HepG2 (cell line): Measurements from ENCODE around the gene ERMARD. TPM values are rescaled to one million over a fixed set of nuclear protein-coding genes. Genes with fewer than 3 reads are reported as not detected.

Source experiments
- ARID2 ChIP-seq: sonication (generic); formaldehyde crosslinking; IDR thresholded peaks from 2 replicates; pipeline ENCODE4 v1.8.1; 2022; ENCODE audit warnings: mild to moderate bottlenecking, missing genetic modification reagents, borderline replicate concordance
- EED ChIP-seq: sonication (generic); formaldehyde crosslinking; IDR thresholded peaks from 2 replicates; pipeline ENCODE4 v1.5.0; 2020; ENCODE audit warnings: mild to moderate bottlenecking, missing genetic modification reagents
- ERF ChIP-seq: IDR thresholded peaks from 2 replicates; pipeline ENCODE4 v1.6.1; 2018; ENCODE audit warnings: missing biosample characterization, missing genetic modification reagents
- GATA4 ChIP-seq: sonication (generic); IDR thresholded peaks from 2 replicates; pipeline ENCODE4 v1.6.1; 2016; ENCODE audit warnings: antibody characterized with exemption, low read depth, borderline replicate concordance
- GFI1 ChIP-seq: sonication (generic); formaldehyde crosslinking; IDR thresholded peaks from 2 replicates; pipeline ENCODE4 v1.5.0; 2020; ENCODE audit warnings: missing genetic modification reagents, mild to moderate bottlenecking, borderline replicate concordance
- HOXA3 ChIP-seq: sonication (generic); formaldehyde crosslinking; IDR thresholded peaks from 2 replicates; pipeline ENCODE4 v1.5.0; 2020; ENCODE audit warnings: missing genetic modification reagents
- MAFF ChIP-seq: IDR thresholded peaks from 2 replicates; pipeline ENCODE4 v1.6.1; 2011; ENCODE audit warnings: low read depth, low read length, improper control_type of control experiment
- POLR2G ChIP-seq: fragments of 200-400 bp; formaldehyde crosslinking; IDR thresholded peaks from 2 replicates; pipeline ENCODE4 v1.6.1; 2018; ENCODE audit warnings: mild to moderate bottlenecking, low read depth, low read length, moderate library complexity
- ZFP62 ChIP-seq: sonication (generic); formaldehyde crosslinking; IDR thresholded peaks from 2 replicates; pipeline ENCODE4 v1.4.0; 2020; ENCODE audit warnings: missing genetic modification reagents
- ZIK1 ChIP-seq: sonication (generic); formaldehyde crosslinking; IDR thresholded peaks from 2 replicates; pipeline ENCODE4 v1.5.0; 2020; ENCODE audit warnings: mild to moderate bottlenecking, low read depth, missing genetic modification reagents, borderline replicate concordance
- ZNF720 ChIP-seq: sonication (generic); formaldehyde crosslinking; IDR thresholded peaks from 2 replicates; pipeline ENCODE4 v1.4.0; 2020; ENCODE audit warnings: missing genetic modification reagents
- ZNF749 ChIP-seq: sonication (generic); formaldehyde crosslinking; IDR thresholded peaks from 2 replicates; pipeline ENCODE4 v1.8.0; 2022; ENCODE audit warnings: mild to moderate bottlenecking, missing genetic modification reagents, moderate library complexity, borderline replicate concordance
- ZSCAN31 ChIP-seq: sonication (generic); formaldehyde crosslinking; IDR thresholded peaks from 2 replicates; pipeline ENCODE4 v1.5.0; 2020; ENCODE audit warnings: low read depth, mild to moderate bottlenecking, missing genetic modification reagents
- polyA plus RNA-seq, 8 experiments: library from polyadenylated mRNA; depleted of rRNA in 3 of 8; stranded (reverse) in 7 of 8; unstranded in 1 of 8; fragments of >200 nt; fragmentation: Illumina TruSeq in 4 of 8; extraction: Trizol in 4 of 8; gene quantifications; 2 replicates each; pipeline versions ENCODE4 v1.2.1 to v1.2.3, GENCODE V29; 2011 to 2016; ENCODE audit warnings: low read depth in 4 of 8, missing spikeins in 1 of 8, mixed read lengths in 1 of 8; ENCODE audit not compliant: insufficient read depth in 1 of 8
- total RNA-seq, 5 experiments: library from RNA; depleted of rRNA; stranded (reverse); fragments of >200 nt; fragmentation: Illumina TruSeq; extraction: Trizol; gene quantifications; 2 replicates each; pipeline ENCODE4 v1.2.3, GENCODE V29; 2016; ENCODE audit warnings: low read depth in 1 of 5
- TF ChIP-seq, protein P1 (sequence below): sonication (generic); formaldehyde crosslinking; IDR thresholded peaks from 2 replicates; pipeline ENCODE4 v1.4.0; 2020; ENCODE audit warnings: missing genetic modification reagents
- TF ChIP-seq, protein P2 (sequence below): IDR thresholded peaks from 2 replicates; pipeline ENCODE4 v1.6.1; 2016; ENCODE audit warnings: missing biosample characterization, missing genetic modification reagents, low read depth
- TF ChIP-seq, protein P3 (sequence below): IDR thresholded peaks from 2 replicates; pipeline ENCODE4 v1.6.1; 2016; ENCODE audit warnings: low read depth, missing genetic modification reagents, missing compliant biosample characterization
- TF ChIP-seq, protein P4 (sequence below): sonication (generic); formaldehyde crosslinking; IDR thresholded peaks from 2 replicates; pipeline ENCODE4 v1.4.0; 2020; ENCODE audit warnings: mild to moderate bottlenecking, missing genetic modification reagents
- TF ChIP-seq, protein P5 (sequence below): sonication (generic); IDR thresholded peaks from 2 replicates; pipeline ENCODE4 v1.6.1; 2016; ENCODE audit warnings: low read depth, borderline replicate concordance
- TF ChIP-seq, protein P6 (sequence below): sonication (generic); formaldehyde crosslinking; IDR thresholded peaks from 2 replicates; pipeline ENCODE4 v1.5.0; 2020; ENCODE audit warnings: missing genetic modification reagents

The ERMARD gene
- total and polyA plus RNA-seq, 2 of the 13 experiments (the other 11 are each of a cell fraction or from before 2014, with no cell fraction given), result 8.8 to 10.7 TPM

DNA sequence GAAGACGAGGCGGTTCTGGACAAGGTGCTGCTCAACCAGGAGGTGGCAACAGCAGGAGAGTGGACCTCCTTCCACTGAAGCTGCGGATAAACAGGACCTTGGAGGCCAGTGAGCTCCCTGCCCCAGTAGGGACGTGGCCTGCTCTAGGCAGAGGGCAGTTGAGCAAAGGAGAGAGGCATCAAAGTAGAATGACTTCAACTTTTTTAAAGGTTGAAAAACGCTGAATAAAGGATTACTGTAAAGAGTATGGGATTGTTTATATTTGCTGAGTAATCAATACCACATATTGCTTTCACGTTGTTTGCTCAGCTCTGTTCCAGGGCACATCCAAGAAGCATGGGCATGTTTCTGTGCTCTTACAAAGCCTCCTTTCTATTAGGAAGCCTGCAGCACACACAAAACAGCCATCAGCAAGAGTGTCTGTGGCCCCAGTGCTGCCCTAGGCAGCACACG, 48.1 kb downstream of the ERMARD start (continued):
- TF ChIP-seq, protein P1, sequence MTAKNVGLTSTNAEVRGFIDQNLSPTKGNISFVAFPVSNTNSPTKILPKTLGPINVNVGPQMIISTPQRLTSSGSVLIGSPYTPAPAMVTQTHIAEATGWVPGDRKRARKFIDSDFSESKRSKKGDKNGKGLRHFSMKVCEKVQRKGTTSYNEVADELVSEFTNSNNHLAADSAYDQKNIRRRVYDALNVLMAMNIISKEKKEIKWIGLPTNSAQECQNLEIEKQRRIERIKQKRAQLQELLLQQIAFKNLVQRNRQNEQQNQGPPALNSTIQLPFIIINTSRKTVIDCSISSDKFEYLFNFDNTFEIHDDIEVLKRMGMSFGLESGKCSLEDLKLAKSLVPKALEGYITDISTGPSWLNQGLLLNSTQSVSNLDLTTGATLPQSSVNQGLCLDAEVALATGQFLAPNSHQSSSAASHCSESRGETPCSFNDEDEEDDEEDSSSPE, result no peak
- TF ChIP-seq ERF (CRISPR knock-in tag), result peak; percentile 62
- TF ChIP-seq ARID2 (CRISPR knock-in tag), result no peak
- TF ChIP-seq POLR2G, result peak; percentile 93
- TF ChIP-seq, protein P2, sequence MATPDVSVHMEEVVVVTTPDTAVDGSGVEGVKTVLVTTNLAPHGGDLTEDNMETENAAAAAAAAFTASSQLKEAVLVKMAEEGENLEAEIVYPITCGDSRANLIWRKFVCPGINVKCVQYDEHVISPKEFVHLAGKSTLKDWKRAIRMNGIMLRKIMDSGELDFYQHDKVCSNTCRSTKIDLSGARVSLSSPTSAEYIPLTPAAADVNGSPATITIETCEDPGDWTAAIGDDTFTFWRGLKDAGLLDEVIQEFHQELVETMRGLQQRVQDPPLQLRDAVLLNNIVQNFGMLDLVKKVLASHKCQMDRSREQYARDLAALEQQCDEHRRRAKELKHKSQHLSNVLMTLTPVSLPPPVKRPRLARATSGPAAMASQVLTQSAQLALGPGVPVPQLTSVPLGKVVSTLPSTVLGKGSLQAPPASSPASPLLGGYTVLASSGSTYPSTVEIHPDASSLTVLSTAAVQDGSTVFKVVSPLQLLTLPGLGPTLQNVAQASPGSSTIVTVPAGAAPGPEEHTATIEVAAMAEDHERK (CRISPR knock-in tag), result no peak
- peak; percentile 72 for TF ChIP-seq GFI1
- no peak for TF ChIP-seq ZFP62 (CRISPR knock-in tag)
- TF ChIP-seq MAFF, result peak; percentile 100
- TF ChIP-seq ZIK1, result no peak
- no peak for TF ChIP-seq ZNF749
- no peak for TF ChIP-seq EED (CRISPR knock-in tag)
- TF ChIP-seq, protein P3, sequence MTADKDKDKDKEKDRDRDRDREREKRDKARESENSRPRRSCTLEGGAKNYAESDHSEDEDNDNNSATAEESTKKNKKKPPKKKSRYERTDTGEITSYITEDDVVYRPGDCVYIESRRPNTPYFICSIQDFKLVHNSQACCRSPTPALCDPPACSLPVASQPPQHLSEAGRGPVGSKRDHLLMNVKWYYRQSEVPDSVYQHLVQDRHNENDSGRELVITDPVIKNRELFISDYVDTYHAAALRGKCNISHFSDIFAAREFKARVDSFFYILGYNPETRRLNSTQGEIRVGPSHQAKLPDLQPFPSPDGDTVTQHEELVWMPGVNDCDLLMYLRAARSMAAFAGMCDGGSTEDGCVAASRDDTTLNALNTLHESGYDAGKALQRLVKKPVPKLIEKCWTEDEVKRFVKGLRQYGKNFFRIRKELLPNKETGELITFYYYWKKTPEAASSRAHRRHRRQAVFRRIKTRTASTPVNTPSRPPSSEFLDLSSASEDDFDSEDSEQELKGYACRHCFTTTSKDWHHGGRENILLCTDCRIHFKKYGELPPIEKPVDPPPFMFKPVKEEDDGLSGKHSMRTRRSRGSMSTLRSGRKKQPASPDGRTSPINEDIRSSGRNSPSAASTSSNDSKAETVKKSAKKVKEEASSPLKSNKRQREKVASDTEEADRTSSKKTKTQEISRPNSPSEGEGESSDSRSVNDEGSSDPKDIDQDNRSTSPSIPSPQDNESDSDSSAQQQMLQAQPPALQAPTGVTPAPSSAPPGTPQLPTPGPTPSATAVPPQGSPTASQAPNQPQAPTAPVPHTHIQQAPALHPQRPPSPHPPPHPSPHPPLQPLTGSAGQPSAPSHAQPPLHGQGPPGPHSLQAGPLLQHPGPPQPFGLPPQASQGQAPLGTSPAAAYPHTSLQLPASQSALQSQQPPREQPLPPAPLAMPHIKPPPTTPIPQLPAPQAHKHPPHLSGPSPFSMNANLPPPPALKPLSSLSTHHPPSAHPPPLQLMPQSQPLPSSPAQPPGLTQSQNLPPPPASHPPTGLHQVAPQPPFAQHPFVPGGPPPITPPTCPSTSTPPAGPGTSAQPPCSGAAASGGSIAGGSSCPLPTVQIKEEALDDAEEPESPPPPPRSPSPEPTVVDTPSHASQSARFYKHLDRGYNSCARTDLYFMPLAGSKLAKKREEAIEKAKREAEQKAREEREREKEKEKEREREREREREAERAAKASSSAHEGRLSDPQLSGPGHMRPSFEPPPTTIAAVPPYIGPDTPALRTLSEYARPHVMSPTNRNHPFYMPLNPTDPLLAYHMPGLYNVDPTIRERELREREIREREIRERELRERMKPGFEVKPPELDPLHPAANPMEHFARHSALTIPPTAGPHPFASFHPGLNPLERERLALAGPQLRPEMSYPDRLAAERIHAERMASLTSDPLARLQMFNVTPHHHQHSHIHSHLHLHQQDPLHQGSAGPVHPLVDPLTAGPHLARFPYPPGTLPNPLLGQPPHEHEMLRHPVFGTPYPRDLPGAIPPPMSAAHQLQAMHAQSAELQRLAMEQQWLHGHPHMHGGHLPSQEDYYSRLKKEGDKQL (CRISPR knock-in tag), result peak; percentile 88
- TF ChIP-seq HOXA3 (CRISPR knock-in tag), result peak; percentile 60
- TF ChIP-seq ZNF720 (CRISPR knock-in tag), result no peak
- TF ChIP-seq, protein P4, sequence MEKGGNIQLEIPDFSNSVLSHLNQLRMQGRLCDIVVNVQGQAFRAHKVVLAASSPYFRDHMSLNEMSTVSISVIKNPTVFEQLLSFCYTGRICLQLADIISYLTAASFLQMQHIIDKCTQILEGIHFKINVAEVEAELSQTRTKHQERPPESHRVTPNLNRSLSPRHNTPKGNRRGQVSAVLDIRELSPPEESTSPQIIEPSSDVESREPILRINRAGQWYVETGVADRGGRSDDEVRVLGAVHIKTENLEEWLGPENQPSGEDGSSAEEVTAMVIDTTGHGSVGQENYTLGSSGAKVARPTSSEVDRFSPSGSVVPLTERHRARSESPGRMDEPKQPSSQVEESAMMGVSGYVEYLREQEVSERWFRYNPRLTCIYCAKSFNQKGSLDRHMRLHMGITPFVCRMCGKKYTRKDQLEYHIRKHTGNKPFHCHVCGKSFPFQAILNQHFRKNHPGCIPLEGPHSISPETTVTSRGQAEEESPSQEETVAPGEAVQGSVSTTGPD (CRISPR knock-in tag), result no peak
- no peak for TF ChIP-seq GATA4
- TF ChIP-seq ZSCAN31 (CRISPR knock-in tag), result peak; percentile 80; the same call in 1 of the 2 replicates
- TF ChIP-seq, protein P5, sequence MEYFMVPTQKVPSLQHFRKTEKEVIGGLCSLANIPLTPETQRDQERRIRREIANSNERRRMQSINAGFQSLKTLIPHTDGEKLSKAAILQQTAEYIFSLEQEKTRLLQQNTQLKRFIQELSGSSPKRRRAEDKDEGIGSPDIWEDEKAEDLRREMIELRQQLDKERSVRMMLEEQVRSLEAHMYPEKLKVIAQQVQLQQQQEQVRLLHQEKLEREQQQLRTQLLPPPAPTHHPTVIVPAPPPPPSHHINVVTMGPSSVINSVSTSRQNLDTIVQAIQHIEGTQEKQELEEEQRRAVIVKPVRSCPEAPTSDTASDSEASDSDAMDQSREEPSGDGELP, result peak; percentile 67; the same call in 1 of the 2 replicates
- TF ChIP-seq, protein P6, sequence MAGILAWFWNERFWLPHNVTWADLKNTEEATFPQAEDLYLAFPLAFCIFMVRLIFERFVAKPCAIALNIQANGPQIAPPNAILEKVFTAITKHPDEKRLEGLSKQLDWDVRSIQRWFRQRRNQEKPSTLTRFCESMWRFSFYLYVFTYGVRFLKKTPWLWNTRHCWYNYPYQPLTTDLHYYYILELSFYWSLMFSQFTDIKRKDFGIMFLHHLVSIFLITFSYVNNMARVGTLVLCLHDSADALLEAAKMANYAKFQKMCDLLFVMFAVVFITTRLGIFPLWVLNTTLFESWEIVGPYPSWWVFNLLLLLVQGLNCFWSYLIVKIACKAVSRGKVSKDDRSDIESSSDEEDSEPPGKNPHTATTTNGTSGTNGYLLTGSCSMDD (CRISPR knock-in tag), result no peak
